CD4-positive, alpha-beta T cell treated with Interleukin-12 subunit alpha and Interleukin-12 subunit beta, for 1 hour (primary cell): ENCODE data around the gene ISG20.
"Not testable (repeated sequence)": the region's sequence is repeated elsewhere in the genome, so short reads cannot be mapped to it uniquely, and the experiment has no call there.

Experiments
- DNase-seq: peaks from one replicate; pipeline ENCODE4 v3.0.0-alpha.2; 2020

ISG20 gene

GRCh38 chr15:88619796-88620195, 19.0 kb upstream of the ISG20 start:
- DNase-seq = no peak

GRCh38 chr15:88620995-88621772, 17.6 kb upstream of the ISG20 start, which contains the start of gene AEN:
Gene AEN (plus strand): TSS chr15:88621340. CDS start chr15:88626210, 4,870 bp downstream.
- peak; percentile 97 for DNase-seq

- peak; percentile 76 for DNase-seq
These were observed 16.8 kb upstream of the ISG20 start for GRCh38 chr15:88621789-88622604.

DNA sequence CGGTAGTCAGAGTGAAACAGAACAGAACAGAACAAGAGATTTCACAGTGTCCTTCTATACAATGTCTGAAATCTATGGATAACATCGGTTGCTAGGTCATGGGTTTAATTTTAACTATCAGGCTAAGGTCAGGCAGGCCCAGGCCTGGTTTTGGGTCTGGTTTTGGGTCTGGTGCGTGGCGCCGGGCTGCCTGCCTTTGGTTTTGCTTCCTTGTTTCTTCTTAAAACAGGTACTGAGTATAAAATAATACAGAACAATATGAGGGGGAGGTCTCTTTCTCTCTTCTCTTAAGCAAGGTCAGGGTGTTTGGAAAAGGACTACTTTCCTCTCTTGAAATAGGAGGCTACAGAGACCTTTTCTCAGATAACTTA, 16.2 kb upstream of the ISG20 start:
- DNase-seq = no peak

- DNase-seq = no peak
These were observed 15.8 kb upstream of the ISG20 start for GRCh38 chr15:88623061-88623460.

DNA sequence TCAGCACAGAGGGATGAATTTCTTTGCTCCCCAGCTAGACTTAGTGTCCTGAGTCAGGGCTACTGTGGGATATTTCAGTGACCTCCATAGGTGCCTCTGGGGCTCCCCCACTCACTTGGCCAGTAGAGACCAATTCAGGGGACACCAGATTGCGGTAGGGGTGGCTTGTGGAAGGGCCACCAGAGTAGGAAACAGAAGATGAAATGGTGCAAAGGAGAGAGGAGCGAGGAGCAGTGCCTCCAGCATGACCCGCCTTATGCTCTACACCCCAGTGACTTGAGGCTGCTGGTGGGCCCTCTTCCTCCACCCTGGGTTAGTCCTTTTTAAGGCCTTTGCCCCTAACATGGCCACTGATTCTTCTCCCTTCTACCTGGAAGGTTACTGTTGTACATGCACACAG, 15.2 kb upstream of the ISG20 start:
- DNase-seq = no peak

DNA sequence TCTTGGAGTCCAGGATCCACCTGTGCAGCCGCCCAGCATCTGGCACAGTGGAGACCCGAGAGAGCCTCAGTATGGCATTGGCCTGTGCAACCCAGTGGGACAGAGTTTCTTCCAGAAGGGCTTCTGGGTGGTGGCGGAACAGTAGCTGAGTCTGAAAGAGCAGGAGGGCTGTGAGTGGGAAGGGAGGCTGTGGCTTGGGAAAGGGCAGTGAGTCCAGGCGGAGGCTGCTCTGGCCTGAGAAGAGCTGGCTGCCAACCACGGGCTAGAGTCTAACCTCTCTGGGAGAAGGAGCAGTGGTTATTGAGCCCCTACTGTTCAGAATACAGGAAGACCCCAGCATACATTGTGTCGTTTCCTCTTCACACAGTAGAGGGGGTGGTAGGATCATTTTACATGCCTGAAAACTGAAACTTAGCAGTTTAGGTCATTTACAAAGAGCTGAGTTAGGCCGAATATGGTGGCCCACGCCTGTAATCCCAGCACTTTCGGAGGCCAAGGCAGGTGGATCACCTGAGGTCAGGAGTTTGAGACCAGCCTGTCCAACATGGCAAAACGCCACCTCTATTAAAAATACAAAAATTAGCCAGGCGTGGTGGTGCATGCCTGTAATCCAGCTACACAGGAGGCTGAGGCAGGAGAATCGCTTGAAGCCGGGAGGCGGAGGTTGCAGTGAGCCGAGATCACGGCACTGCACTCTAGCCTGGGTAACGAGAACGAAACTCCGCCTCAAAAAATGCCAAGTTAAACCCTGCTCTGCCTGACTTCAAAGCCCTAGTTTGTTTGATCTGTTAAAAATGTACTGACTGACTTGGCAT, 14.5 kb upstream of the ISG20 start:
- peak; percentile 79 for DNase-seq

- DNase-seq = no peak
These were observed 13.8 kb upstream of the ISG20 start for GRCh38 chr15:88624971-88625490.

- no peak for DNase-seq
These were observed 12.7 kb upstream of the ISG20 start for GRCh38 chr15:88625943-88626741.

- DNase-seq = peak; percentile 89
These were observed 11.4 kb upstream of the ISG20 start for GRCh38 chr15:88627463-88627862.

GRCh38 chr15:88628018-88628654, 10.7 kb upstream of the ISG20 start:
- no peak for DNase-seq

DNA sequence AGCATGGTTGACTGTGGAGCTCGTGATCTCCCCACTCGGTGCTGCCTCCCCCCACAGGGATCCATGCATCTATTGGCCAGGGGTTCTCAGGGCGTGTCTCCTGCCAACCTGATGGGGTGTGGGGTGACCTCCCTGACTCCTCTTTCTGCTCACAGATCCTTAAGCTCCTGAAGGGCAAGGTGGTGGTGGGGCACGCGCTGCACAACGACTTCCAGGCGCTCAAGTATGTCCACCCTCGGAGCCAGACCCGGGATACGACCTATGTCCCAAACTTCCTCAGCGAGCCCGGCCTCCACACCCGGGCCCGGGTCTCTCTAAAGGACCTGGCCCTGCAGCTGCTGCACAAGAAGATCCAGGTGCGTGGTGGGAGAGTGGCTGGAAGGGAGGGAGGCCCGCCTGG, 9.7 kb upstream of the ISG20 start:
- DNase-seq = no peak

DNA sequence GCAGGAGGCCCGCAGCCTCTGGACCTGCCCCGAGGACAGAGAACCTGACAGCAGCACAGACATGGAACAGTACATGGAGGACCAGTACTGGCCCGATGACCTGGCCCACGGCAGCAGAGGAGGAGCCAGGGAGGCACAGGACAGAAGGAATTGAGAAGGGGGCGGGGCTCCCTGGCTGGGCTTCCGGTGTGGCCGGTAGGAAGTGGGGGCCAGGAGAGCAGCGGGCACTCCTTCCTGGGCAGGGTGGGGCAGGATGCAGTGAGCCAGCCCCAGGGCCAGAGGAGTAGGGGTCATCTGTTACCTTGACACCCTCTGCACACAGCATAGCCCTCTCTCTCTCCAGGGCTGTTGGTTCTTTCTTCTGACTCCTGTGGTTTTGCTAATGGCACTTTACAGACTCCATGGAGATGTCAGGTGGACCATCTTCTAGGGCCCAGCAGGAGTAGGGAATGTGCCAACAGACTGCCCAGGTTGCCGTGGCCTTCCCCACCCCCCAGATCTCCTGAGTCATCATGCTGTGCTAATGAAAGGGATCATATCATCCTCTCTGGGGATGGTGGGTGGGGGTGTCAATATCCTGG, 8.6 kb upstream of the ISG20 start:
- DNase-seq = peak; percentile 4

DNA sequence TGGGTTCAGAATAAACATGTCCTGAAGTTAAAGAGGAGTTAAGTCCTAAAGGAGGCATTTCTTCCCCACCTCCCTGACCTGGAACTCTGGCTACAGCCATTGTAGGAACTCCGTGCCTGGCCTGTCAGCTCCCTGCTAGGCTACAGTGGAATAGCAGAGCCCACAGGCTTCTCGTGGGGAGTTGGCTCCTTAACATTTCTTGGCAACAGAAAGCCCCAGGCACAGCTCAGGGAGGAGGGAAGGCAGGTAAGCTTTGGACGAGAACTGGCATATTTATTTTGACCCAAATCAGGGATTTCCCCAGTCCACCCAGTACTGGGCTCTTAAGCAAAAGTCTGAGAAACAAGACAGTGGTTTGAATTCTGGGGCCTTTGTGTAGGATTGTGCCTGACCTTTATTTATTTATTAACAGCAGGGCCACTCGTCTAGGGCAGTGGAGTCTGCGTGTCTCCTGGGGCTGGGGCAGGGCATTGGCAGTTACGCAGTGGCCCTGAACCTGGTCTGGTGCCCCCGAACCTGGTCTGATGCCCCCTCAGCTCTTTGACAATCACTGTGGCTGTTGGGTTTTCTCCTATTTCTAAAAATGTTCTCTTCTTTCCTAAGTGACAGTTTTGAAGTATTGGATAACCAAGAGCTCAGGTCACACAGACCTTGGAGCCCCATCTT, 7.9 kb upstream of the ISG20 start:
- no peak for DNase-seq

- DNase-seq = no peak
These were observed 7.3 kb upstream of the ISG20 start for GRCh38 chr15:88631464-88632028.

DNA sequence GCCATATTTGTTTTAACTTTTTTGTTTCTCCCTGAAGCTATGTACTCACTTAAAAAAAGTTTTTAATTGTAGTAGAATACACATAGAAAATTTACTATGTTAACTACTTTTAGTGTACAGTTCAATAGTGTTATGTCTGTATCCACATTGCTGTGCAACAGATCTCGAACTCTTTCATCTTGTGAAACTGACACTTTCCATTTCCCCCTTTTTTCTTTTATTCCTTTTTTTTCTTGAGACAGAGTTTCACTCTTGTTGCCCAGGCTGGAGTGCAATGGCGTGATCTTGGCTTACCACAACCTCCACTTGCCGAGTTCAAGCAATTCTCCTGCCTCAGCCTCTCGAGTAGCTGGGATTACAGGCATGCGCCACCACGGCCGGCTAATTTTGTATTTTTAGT, 6.0 kb upstream of the ISG20 start:
- not testable (repeated sequence) for DNase-seq

GRCh38 chr15:88634449-88634848, 4.4 kb upstream of the ISG20 start:
- DNase-seq = no peak

GRCh38 chr15:88635318-88635717, 3.5 kb upstream of the ISG20 start:
- peak; percentile 76 for DNase-seq

DNA sequence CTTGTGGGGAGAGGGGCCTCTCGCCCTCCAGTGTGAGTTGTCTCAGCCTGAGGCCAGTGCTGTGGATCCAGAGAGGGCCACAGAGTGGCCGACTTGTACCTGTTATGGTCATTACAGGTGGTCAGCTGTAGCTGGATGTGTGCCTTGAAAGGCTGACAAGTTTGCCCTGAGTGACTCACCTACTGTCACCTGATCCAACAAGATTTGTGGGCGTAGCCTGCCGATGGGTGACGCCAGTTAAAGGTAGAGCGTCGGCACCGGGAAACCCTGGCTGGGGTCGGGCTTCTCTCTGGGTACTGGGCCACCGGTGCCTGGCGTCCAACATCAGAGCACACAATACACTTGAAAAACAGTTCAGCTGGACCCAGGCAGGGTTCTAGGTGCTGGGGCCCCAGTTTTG, 2.8 kb upstream of the ISG20 start:
- DNase-seq = peak; percentile 86

- no peak for DNase-seq
These were observed 2.2 kb upstream of the ISG20 start for GRCh38 chr15:88636654-88637053.
